ENCODE measurements around the gene SPDYA. TPM values are rescaled to one million over a fixed set of nuclear protein-coding genes. Genes with fewer than 3 reads are reported as not detected.

SPDYA gene
- total and polyA plus RNA-seq, 12 donors, result 0.07 to 0.46 (median 0.27) TPM

GRCh38 chr2:28896906-28897305 lies 86.3 kb downstream of the SPDYA start:
- Histone ChIP-seq H3K36me3 (peaks cover 0 to 3% (median 0%) of the 10 kb centered on the region in 9 donors), H3K9me3 (no peaks in the 10 kb centered on the region), H3K27me3 (no peaks in the 10 kb centered on the region), H3K27ac (no peak overlapping the region), H3K4me1 (peaks cover 0 to 48% (median 31%) of the 10 kb centered on the region in 9 donors), H3K4me3 (no peak overlapping the region)
- ATAC-seq, result no peak
- intact Hi-C loops (cut with DNase I), result no loop called here
- DNase-seq, result no peak
- TF ChIP-seq CTCF (IDR thresholded peaks at IDR 0.05), result no peak
- WGBS, 2 donors, result 76 to 80% methylated on average over 2 of the region's 2 CpGs

GRCh38 chr2:28898048-28898447 lies 87.4 kb downstream of the SPDYA start:
- Histone ChIP-seq H3K36me3 (peaks cover 0 to 15% (median 0%) of the 10 kb centered on the region in 9 donors), H3K4me3 (no peak overlapping the region), H3K27me3 (no peaks in the 10 kb centered on the region), H3K4me1 (peaks cover 0 to 48% (median 31%) of the 10 kb centered on the region in 9 donors), H3K27ac (no peak overlapping the region), H3K9me3 (no peaks in the 10 kb centered on the region)
- no peak for TF ChIP-seq CTCF (IDR thresholded peaks at IDR 0.05)
- ATAC-seq (no peak), DNase-seq (no peak)
- intact Hi-C loops (cut with DNase I), result no loop called here
- 55 to 79% methylated on average over 1 of the region's 1 CpG for WGBS, 2 donors

Other genes starting within 250 kb of the SPDYA start
- gene PPP1CB, start 59.0 kb upstream of the SPDYA start, total RNA-seq, result 100 to 1,000 TPM; 381 to 525 (median 432) TPM
- 100 to 1,000 TPM in 1 of 2 donors, 10 to 100 TPM in 1; 81.8 to 101 TPM for gene PPP1CB, start 59.0 kb upstream of the SPDYA start, polyA plus RNA-seq
- 10 to 100 TPM; 13.5 to 25.0 (median 17.5) TPM for gene TRMT61B, start 59.5 kb downstream of the SPDYA start, total RNA-seq
- 10 to 100 TPM; 15.8 to 54.1 TPM for gene TRMT61B, start 59.5 kb downstream of the SPDYA start, polyA plus RNA-seq
- gene WDR43, start 83.8 kb downstream of the SPDYA start, total RNA-seq, result 10 to 100 TPM; 16.3 to 42.1 (median 25.9) TPM
- gene WDR43, start 83.8 kb downstream of the SPDYA start, polyA plus RNA-seq, result 10 to 100 TPM in 1 of 2 donors, 1 to 10 TPM in 1; 5.9 to 11.2 TPM
- 10 to 100 TPM in 8 of 10 donors, 1 to 10 TPM in 2; 1.4 to 56.7 (median 14.6) TPM for gene TOGARAM2, start 170.5 kb downstream of the SPDYA start, total RNA-seq
- gene TOGARAM2, start 170.5 kb downstream of the SPDYA start, polyA plus RNA-seq, result 10 to 100 TPM in 1 of 2 donors, 1 to 10 TPM in 1; 6.0 to 68.3 TPM

Measured in heart right ventricle (tissue), 16 donors.